ENCODE results near the gene UTP15.

DNA sequence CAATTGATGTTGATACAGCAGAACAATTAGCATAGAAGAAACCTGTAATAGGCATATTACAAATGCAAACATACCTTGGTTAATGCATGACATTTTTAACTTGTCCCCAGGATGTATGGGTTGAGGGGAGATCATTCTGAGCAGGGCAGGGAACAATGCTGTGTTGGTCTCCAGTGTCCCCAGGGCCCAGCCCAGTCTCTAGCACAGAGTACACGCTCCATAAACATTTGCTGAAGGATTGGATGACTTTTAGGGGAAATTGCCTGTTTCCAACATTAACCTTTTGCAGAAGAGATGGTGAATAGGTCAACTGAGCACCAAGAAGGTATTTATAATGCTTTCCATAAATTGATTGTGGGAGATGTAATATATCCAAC, 20.2 kb upstream of the UTP15 start:
- TF ChIP-seq, protein P1, sequence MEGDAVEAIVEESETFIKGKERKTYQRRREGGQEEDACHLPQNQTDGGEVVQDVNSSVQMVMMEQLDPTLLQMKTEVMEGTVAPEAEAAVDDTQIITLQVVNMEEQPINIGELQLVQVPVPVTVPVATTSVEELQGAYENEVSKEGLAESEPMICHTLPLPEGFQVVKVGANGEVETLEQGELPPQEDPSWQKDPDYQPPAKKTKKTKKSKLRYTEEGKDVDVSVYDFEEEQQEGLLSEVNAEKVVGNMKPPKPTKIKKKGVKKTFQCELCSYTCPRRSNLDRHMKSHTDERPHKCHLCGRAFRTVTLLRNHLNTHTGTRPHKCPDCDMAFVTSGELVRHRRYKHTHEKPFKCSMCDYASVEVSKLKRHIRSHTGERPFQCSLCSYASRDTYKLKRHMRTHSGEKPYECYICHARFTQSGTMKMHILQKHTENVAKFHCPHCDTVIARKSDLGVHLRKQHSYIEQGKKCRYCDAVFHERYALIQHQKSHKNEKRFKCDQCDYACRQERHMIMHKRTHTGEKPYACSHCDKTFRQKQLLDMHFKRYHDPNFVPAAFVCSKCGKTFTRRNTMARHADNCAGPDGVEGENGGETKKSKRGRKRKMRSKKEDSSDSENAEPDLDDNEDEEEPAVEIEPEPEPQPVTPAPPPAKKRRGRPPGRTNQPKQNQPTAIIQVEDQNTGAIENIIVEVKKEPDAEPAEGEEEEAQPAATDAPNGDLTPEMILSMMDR (conservative IDR thresholded peaks at IDR 0.05; ENCODE audit: low read depth, low read length) = no peak
- TF ChIP-seq EZH2 (IDR thresholded peaks at IDR 0.05; ENCODE audit: low read length, unreplicated experiment) (no peak), EZH2phosphoT487 (IDR thresholded peaks at IDR 0.05; ENCODE audit: borderline replicate concordance, low read length) (no peak)
